Aorta (tissue), 5 donors: ENCODE measurements around the gene CXCR6. TPM values are rescaled to one million over a fixed set of nuclear protein-coding genes. Genes with fewer than 3 reads are reported as not detected.

Experiments used
- ATAC-seq: fragments of 200-7000 bp; cut with Tn5 transposase; one replicate; pipeline ENCODE4 v1.9.1; 2022; ENCODE audit warnings: moderate library complexity; ENCODE audit not compliant: low FRiP score
- DNase-seq, 2 donors: peaks; one replicate each; pipeline ENCODE4 v3.0.0-alpha.2; 2020
- H3K27ac ChIP-seq, 2 donors: one replicate each; pipeline ENCODE4 v1.5.1; 2013; ENCODE audit warnings: low read length in 2 of 2, mild to moderate bottlenecking in 2 of 2, moderate library complexity in 2 of 2, control low read depth in 1 of 2, inconsistent platforms in 1 of 2, low read depth in 1 of 2
- H3K27me3 ChIP-seq, 2 donors: one replicate each; pipeline ENCODE4 v1.6.1; 2013; ENCODE audit warnings: control low read depth in 1 of 2, low read length in 1 of 2, mild to moderate bottlenecking in 1 of 2, moderate library complexity in 1 of 2; ENCODE audit not compliant: insufficient read depth in 2 of 2, control insufficient read depth in 1 of 2
- H3K36me3 ChIP-seq, 2 donors: one replicate each; pipeline ENCODE4 v1.6.1; 2013; ENCODE audit warnings: control low read depth in 1 of 2, low read length in 1 of 2, mild to moderate bottlenecking in 1 of 2; ENCODE audit not compliant: insufficient read depth in 2 of 2, control insufficient read depth in 1 of 2
- H3K4me1 ChIP-seq, 2 donors: one replicate each; pipeline ENCODE4 v1.6.1; 2013; ENCODE audit warnings: low read length in 2 of 2, control low read depth in 1 of 2, mild to moderate bottlenecking in 1 of 2, moderate library complexity in 1 of 2; ENCODE audit not compliant: insufficient read depth in 2 of 2, control insufficient read depth in 1 of 2
- H3K4me3 ChIP-seq, 2 donors: one replicate each; pipeline ENCODE4 v1.5.1; 2013; ENCODE audit warnings: low read length in 2 of 2, control low read depth in 1 of 2, mild to moderate bottlenecking in 1 of 2
- H3K9me3 ChIP-seq: one replicate; pipeline ENCODE4 v1.6.1; 2013; ENCODE audit warnings: mild to moderate bottlenecking, low read length; ENCODE audit not compliant: control insufficient read depth
- WGBS, 2 donors: extraction: QIAGEN DNeasy Blood & Tissue Kit; methylation state at CpG; one replicate each; pipeline ENCODE4 v1.1.7; 2013; 5-methylcytosine and 5-hydroxymethylcytosine counted together
- intact Hi-C, 2 donors: fragments of 100-400 bp; cut with DNase I; formaldehyde crosslinking; loops; one replicate each; pipeline versions ENCODE4 v1.14.2 to v1.15.0; 2022
- polyA plus RNA-seq, 2 donors: library from polyadenylated mRNA; stranded (reverse); fragments of 200-250 nt; gene quantifications; one replicate each; pipeline ENCODE4 v1.2.3, GENCODE V29; 2013
- total RNA-seq, 2 donors: library from RNA; stranded (reverse); fragmentation: NEBNext Ultra II Directional; extraction: Animal tissue kit (Norgen Biotek cat#: 25700); gene quantifications; one replicate each; pipeline ENCODE4 v1.2.1, GENCODE V29; 2021
- donor health status: healthy with polysubstance abuse.
- donor health status: Bipolar disorder and iron deficiency.
- donor health status: DM: no; HTN: no; CAD: no.
- donor health status: DM: no; HTN: no; CAD: no.
- donor health status: DM: yes; HTN: yes; CAD: no.

Gene CXCR6
- total and polyA plus RNA-seq, 4 donors = 1.4 to 2.9 (median 2.8) TPM; not detected in 1

DNA sequence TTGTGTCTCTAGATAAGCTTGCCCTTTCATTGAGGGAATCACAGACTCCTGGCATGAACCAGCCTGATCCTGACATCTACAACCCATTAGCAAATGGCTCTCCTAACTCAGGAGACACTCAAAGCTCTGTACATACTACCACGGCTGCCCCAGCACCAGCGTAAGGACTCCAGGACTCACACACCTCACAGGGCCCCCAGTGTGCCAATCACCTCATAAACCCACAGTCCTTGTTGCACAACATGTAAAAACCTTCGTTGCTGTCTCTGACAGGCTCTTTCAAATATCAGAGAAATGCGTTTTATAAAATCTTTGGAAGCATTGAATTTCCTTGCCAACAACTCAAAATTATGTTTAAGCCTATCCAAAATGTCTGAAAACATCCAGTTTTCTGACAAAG, 45.1 kb downstream of the CXCR6 start:
- intact Hi-C loops = loop anchor here in 1 of 2 donors (10.0 kb wide), 2 partner anchors 314 to 394 kb away; partner anchors contain the start of gene LIMD1
- ATAC-seq (no peak), DNase-seq (no peak)
- Histone ChIP-seq H3K4me3 (no peak overlapping the region), H3K9me3 (no peaks in the 10 kb centered on the region), H3K27ac (peak overlapping the region; percentile 83 to 100), H3K27me3 (no peaks in the 10 kb centered on the region), H3K4me1 (peaks cover 20 to 28% of the 10 kb centered on the region in 2 donors), H3K36me3 (peaks cover 0 to 2% of the 10 kb centered on the region in 2 donors)
- WGBS, 2 donors = 26 to 28% methylated on average over 4 of the region's 4 CpGs

DNA sequence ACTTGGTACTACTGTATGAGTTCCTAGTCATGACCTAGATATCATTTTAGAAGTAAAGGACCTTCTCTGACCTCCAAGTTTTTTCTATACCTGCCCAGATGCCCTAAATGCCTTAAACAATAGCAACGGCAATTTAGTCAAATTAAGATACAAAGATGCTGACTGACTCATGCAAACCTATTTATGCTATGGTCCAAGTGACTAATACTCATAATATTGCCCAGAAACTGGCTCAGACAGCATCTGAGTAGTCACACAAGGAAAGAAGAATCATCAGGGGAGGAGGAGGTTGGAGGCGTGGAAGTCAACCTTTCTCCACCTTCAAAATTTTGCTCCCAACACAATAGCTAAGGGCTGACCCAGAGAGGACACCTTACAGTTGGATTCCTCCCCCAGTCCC, 45.5 kb downstream of the CXCR6 start:
- 8 to 11% methylated on average over 2 of the region's 2 CpGs for WGBS, 2 donors
- H3K36me3 ChIP-seq = peaks cover 0 to 2% of the 10 kb centered on the region in 2 donors
- ATAC-seq (no peak), DNase-seq (no peak)
- H3K4me1 ChIP-seq = peaks cover 20 to 28% of the 10 kb centered on the region in 2 donors
- H3K27ac ChIP-seq = peak overlapping the region; percentile 89 to 100
- intact Hi-C loops = loop anchor here in 1 of 2 donors (10.0 kb wide), 2 partner anchors 314 to 394 kb away; partner anchors contain the start of gene LIMD1
- H3K27me3 ChIP-seq = no peaks in the 10 kb centered on the region
- no peaks in the 10 kb centered on the region for H3K9me3 ChIP-seq
- H3K4me3 ChIP-seq = no peak overlapping the region

DNA sequence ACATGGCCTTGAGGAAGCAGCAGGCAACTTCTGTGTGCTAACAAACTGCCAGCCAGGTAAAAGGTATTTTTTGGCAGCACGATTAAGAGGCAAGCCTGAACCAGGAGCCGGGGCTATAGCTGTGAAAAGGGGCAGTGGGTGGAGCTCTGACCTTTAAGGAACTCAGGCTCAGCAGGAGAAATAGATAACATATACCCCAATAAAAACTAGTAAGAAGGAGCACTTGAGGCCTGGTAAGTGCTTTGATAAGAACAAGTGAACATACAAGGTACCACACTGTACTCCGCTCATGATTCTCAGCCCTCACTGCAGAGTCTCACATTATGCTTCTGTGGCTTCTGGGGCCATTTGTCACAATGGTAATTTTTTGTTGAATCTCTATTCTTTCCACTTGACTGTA, 46.9 kb downstream of the CXCR6 start:
- WGBS, 2 donors = 55 to 81% methylated on average over 3 of the region's 3 CpGs
- Histone ChIP-seq H3K27ac (peak overlapping the region; percentile 89 to 100), H3K4me1 (peaks cover 16 to 19% of the 10 kb centered on the region in 2 donors), H3K36me3 (no peaks in the 10 kb centered on the region), H3K27me3 (no peaks in the 10 kb centered on the region), H3K9me3 (no peaks in the 10 kb centered on the region), H3K4me3 (no peak overlapping the region)
- no peak for ATAC-seq
- intact Hi-C loops = loop anchor here in 1 of 2 donors (5.0 kb wide), 1 partner anchor 383 kb away; no protein-coding TSS in a partner anchor
- DNase-seq = no peak

DNA sequence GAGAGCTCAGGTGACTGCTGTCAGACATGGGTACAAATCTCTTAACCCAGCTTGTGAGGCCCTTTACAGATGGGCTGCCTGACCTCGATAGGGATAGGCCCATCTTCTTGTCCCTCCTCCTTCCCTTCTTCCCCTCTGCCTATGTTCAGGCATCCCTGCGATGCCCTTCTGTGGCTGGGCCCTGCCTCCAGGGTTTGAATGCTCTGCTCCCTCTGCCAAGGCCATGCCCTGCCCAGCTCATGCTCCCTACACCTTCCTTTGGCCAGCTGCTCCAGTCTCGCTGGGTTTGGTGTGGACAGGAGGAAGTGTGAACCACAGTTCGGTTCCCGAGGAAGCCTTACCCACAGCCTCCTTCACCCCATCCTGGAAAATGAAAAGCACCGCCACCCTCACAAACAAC, 48.1 kb downstream of the CXCR6 start:
- Histone ChIP-seq H3K4me3 (no peak overlapping the region), H3K36me3 (no peaks in the 10 kb centered on the region), H3K4me1 (peaks cover 16% of the 10 kb centered on the region in 2 donors), H3K27me3 (no peaks in the 10 kb centered on the region), H3K9me3 (no peaks in the 10 kb centered on the region), H3K27ac (peak overlapping the region; percentile 65 to 89)
- DNase-seq = no peak
- 74 to 86% methylated on average over 6 of the region's 6 CpGs for WGBS, 2 donors
- intact Hi-C loops = loop anchor here in 1 of 2 donors (5.0 kb wide), 1 partner anchor 384 kb away; no protein-coding TSS in a partner anchor
- ATAC-seq = no peak

DNA sequence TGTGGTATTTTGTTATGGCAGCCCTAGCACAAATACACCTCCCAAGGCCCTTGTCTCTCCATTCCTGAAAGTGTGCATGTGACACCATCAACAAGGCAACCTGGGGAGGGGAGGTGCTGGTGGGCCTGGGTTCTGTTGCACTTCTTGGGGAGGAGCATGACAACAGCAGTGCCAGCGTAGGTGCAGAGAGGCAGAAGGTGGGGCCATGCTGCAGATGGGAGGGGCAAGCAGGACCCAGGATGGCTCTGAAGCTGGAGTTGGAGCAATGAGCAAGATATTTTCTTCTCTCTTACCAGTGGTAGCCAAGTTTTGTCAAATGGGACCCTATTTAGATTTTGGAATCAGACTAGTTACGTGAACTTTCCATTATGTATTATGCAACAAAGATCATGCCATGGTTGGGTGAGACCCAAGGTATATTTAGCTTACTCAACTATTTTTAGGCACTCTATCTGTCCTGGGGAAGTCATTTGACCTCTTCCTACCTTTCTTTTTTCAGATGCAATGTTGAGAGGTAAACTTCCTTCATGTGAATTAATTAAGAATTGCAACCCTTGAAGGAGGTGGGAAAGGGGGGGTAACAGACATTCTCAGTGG, 49.0 kb downstream of the CXCR6 start:
- H3K4me3 ChIP-seq = no peak overlapping the region
- no peaks in the 10 kb centered on the region for H3K9me3 ChIP-seq
- no peaks in the 10 kb centered on the region for H3K27me3 ChIP-seq
- peak overlapping the region; percentile 88 to 94 for H3K27ac ChIP-seq
- ATAC-seq (peak; percentile 55), DNase-seq (peak; percentile 72 to 84)
- intact Hi-C loops = loop anchor here in 1 of 2 donors (5.0 kb wide), 1 partner anchor 385 kb away; no protein-coding TSS in a partner anchor
- 9 to 11% methylated on average over 2 of the region's 2 CpGs for WGBS, 2 donors
- no peaks in the 10 kb centered on the region for H3K36me3 ChIP-seq
- H3K4me1 ChIP-seq = peaks cover 12% of the 10 kb centered on the region in 2 donors

DNA sequence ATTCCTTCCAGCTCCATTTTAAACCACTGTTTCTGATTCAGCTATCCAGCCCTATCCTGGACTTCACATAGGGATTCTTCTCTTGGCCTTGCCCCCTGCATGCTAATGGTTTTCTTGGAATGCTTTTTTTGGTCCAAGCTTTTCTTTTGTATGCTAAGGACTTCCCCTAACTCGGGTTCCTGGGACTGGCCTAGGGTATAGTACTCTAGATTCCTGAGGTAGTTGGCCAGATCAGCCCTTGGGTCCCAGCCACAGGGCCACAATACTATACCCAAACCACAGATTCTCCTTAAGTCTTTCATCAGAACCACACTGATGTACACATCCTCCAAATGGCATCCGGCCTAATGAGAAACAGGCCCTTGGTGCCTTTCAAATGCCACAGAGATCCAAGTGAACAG, 49.6 kb downstream of the CXCR6 start:
- intact Hi-C loops = loop anchor here in 1 of 2 donors (5.0 kb wide), 1 partner anchor 386 kb away; no protein-coding TSS in a partner anchor
- DNase-seq = no peak
- no peaks in the 10 kb centered on the region for H3K27me3 ChIP-seq
- H3K9me3 ChIP-seq = no peaks in the 10 kb centered on the region
- H3K4me1 ChIP-seq = peaks cover 12% of the 10 kb centered on the region in 2 donors
- 44% methylated on average over 2 of the region's 2 CpGs for WGBS, 2 donors
- H3K36me3 ChIP-seq = no peaks in the 10 kb centered on the region
- H3K4me3 ChIP-seq = no peak overlapping the region
- ATAC-seq = no peak
- H3K27ac ChIP-seq = peak overlapping the region; percentile 88 to 94

DNA sequence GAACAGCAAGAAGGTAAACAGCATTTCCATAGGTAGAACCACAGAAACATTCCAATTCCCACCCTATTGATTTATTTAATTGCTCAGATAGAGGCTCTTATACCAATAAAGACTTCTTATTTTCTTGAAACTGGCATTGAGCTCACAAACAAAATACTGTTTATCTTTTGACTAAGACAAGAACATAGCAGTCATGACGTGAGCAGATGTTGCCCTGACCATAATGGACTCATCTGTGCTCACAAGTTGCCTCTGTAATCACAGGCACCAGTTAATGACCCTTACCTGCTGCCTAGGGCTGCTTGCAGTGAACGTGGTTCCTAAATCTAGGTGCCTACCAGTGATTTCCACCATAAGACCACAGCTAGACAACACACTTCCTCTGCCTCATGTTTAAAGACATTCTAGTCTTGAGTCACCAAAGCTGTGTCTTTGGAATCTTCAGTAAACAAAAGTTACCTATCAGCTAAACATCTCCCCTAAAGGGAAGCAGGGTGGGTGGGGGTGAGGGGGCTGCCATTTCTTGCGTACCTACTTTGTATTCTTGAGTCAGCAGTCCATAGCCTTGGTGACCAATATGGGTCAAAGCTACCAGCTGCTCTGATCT, 50.3 kb downstream of the CXCR6 start:
- intact Hi-C loops = loop anchor here (2.0 to 5.0 kb wide), 2 partner anchors 55 to 386 kb away; no protein-coding TSS in a partner anchor
- 68 to 73% methylated on average over 3 of the region's 3 CpGs for WGBS, 2 donors
- H3K4me3 ChIP-seq = no peak overlapping the region

DNA sequence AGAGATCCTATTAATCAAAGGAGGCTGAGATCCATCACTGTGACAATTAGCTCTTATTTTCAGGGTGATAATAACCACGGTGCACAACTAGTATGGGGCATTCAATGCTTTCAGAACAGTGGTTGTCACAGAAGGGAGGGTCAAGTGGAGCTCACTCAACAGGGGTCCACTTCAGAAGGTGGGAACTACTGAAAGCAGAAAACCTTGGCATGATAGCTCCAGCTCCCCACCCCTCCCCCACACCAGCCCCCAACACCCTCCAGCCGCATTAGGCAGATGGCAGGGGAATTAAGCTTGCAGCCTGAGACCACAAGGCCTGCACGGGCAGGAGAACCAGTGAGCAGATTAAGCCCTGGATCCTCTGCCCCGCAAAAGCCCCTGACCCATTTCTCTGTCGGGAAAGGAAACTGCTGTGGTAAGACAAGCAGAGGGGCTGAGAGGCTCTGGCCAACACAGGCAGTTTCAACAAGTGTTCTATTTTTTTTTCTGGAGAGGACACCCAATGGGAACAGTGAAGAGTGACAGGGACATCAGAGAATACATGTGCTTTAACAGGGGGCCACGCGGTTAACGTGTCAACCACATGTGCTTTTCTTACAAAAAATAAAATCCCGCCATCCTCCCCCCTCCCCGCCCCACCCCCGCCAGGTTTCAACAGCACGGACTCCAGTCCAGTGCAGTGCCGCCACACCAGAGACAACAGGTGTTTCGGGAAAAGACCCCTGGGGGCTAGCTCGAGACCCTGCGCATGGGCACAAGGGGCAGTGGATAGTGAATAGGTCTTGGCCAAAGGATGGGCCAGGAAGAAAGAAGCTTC, 51.4 kb downstream of the CXCR6 start:
- ATAC-seq = peak; percentile 28
- no peaks in the 10 kb centered on the region for H3K36me3 ChIP-seq
- no peaks in the 10 kb centered on the region for H3K9me3 ChIP-seq
- intact Hi-C loops = loop anchor here (2.0 to 5.0 kb wide), 3 partner anchors 47 to 387 kb away; no protein-coding TSS in a partner anchor
- DNase-seq = peak in 1 of 2 donors; percentile 58
- H3K27me3 ChIP-seq = no peaks in the 10 kb centered on the region
- peak overlapping the region; percentile 80 to 94 for H3K27ac ChIP-seq
- H3K4me1 ChIP-seq = peaks cover 3 to 9% of the 10 kb centered on the region in 2 donors
- H3K4me3 ChIP-seq = peak overlapping the region; percentile 77 to 92
- WGBS, 2 donors = 5% methylated on average over 16 of the region's 16 CpGs

More for the DNA sequence above, 50.3 kb downstream of the CXCR6 start:
- Histone ChIP-seq H3K9me3 (no peaks in the 10 kb centered on the region), H3K27ac (peak overlapping the region; percentile 88 to 94), H3K36me3 (no peaks in the 10 kb centered on the region), H3K4me1 (peaks cover 9% of the 10 kb centered on the region in 2 donors), H3K27me3 (no peaks in the 10 kb centered on the region)
- ATAC-seq (no peak), DNase-seq (no peak)
